ENCODE data around the gene ZCRB1.

The ZCRB1 gene

GRCh38 chr12:42346403-42347002 lies 20.6 kb upstream of the ZCRB1 start:
- Histone ChIP-seq H3K9ac (ENCODE audit: low read length) (no peak overlapping the region), H2AFZ (ENCODE audit: low read depth, low read length) (no peak overlapping the region), H3K4me1 (ENCODE audit: low read length) (no peaks in the 10 kb centered on the region), H3K9me3 (ENCODE audit: insufficient read depth, low read length) (no peaks in the 10 kb centered on the region), H3K27ac (ENCODE audit: low read length) (no peak overlapping the region), H3K36me3 (replicated peaks; ENCODE audit: low read depth, low read length) (peaks cover 21% of the 10 kb centered on the region), H4K20me1 (ENCODE audit: insufficient read depth, low read length) (peaks cover 24% of the 10 kb centered on the region), H3K79me2 (ENCODE audit: low read length) (peaks cover 66% of the 10 kb centered on the region), H3K4me3 (ENCODE audit: low read length) (no peak overlapping the region), H3K4me2 (ENCODE audit: low read length) (no peak overlapping the region), H3K27me3 (ENCODE audit: low read depth, low read length) (no peaks in the 10 kb centered on the region)
- TF ChIP-seq CTCF (IDR thresholded peaks at IDR 0.05; ENCODE audit: low read depth, low read length) (no peak), EZH2phosphoT487 (IDR thresholded peaks at IDR 0.05; ENCODE audit: low read depth) (no peak)

DNA sequence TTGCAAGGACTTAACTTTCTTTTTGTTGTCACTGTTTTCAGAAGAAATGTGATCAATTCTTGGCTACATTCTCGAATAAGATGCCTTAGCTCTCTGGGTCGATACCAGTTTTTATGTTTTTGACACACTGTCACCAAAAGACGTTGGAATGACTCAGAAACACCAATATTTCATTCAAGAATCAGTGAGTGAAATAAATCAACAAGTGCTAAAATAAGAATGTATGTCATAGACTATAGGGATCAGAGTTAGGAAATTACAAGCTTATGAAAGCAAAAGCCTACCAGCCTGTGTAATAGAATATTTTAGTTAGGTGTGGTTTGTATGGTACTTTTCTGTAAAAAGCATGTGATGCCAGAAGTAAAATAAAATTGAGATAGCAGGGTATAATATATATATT lies 17.8 kb upstream of the ZCRB1 start:
- Histone ChIP-seq H3K4me3 (ENCODE audit: low read length) (no peak overlapping the region), H3K4me1 (ENCODE audit: low read length) (no peaks in the 10 kb centered on the region), H3K9me3 (ENCODE audit: insufficient read depth, low read length) (no peaks in the 10 kb centered on the region), H3K4me2 (ENCODE audit: low read length) (no peak overlapping the region), H3K9ac (ENCODE audit: low read length) (no peak overlapping the region), H3K27me3 (ENCODE audit: low read depth, low read length) (no peaks in the 10 kb centered on the region), H3K79me2 (ENCODE audit: low read length) (peaks cover 87% of the 10 kb centered on the region), H2AFZ (ENCODE audit: low read depth, low read length) (no peak overlapping the region), H3K36me3 (replicated peaks; ENCODE audit: low read depth, low read length) (peaks cover 21% of the 10 kb centered on the region), H4K20me1 (ENCODE audit: insufficient read depth, low read length) (peaks cover 35% of the 10 kb centered on the region), H3K27ac (ENCODE audit: low read length) (no peak overlapping the region)
- TF ChIP-seq CTCF (IDR thresholded peaks at IDR 0.05; ENCODE audit: low read depth, low read length) = no peak
- no peak for TF ChIP-seq EZH2phosphoT487 (IDR thresholded peaks at IDR 0.05; ENCODE audit: low read depth)

DNA sequence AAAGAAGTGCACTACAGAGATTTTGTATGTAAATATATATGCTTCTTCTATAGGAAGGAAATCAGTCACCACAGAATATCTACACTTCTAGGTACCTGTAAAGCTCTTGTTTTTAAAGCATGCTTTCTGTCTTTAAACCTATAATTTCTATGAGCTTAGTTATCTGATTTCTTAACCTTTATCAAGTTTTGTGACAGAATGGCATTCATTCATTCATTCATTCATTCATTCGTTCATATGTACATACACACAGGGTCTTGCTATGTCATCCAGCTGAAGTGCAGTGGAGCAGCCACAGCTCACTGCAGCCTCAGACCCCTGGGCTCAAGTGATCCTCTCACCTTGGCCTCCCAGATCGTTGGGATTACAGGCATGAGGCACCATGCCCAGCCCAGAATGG lies 16.1 kb upstream of the ZCRB1 start:
- H3K4me1 ChIP-seq (ENCODE audit: low read length) = no peaks in the 10 kb centered on the region
- no peak overlapping the region for H3K4me2 ChIP-seq (ENCODE audit: low read length)
- peaks cover 82% of the 10 kb centered on the region for H3K79me2 ChIP-seq (ENCODE audit: low read length)
- no peak overlapping the region for H3K27ac ChIP-seq (ENCODE audit: low read length)
- H4K20me1 ChIP-seq (ENCODE audit: insufficient read depth, low read length) = peaks cover 39% of the 10 kb centered on the region
- peaks cover 16% of the 10 kb centered on the region for H3K36me3 ChIP-seq (replicated peaks; ENCODE audit: low read depth, low read length)
- no peak overlapping the region for H3K9ac ChIP-seq (ENCODE audit: low read length)
- no peak for TF ChIP-seq CTCF (IDR thresholded peaks at IDR 0.05; ENCODE audit: low read depth, low read length)
- no peak for TF ChIP-seq EZH2phosphoT487 (IDR thresholded peaks at IDR 0.05; ENCODE audit: low read depth)
- H3K27me3 ChIP-seq (ENCODE audit: low read depth, low read length) = no peaks in the 10 kb centered on the region
- H2AFZ ChIP-seq (ENCODE audit: low read depth, low read length) = no peak overlapping the region
- H3K4me3 ChIP-seq (ENCODE audit: low read length) = no peak overlapping the region
- H3K9me3 ChIP-seq (ENCODE audit: insufficient read depth, low read length) = no peaks in the 10 kb centered on the region

- Histone ChIP-seq H3K4me3 (ENCODE audit: low read length) (no peak overlapping the region), H3K9me3 (ENCODE audit: insufficient read depth, low read length) (no peaks in the 10 kb centered on the region), H3K9ac (ENCODE audit: low read length) (no peak overlapping the region), H3K36me3 (replicated peaks; ENCODE audit: low read depth, low read length) (peaks cover 24% of the 10 kb centered on the region), H3K27ac (ENCODE audit: low read length) (no peak overlapping the region), H4K20me1 (ENCODE audit: insufficient read depth, low read length) (peaks cover 44% of the 10 kb centered on the region), H3K79me2 (ENCODE audit: low read length) (peaks cover 85% of the 10 kb centered on the region), H3K4me1 (ENCODE audit: low read length) (no peaks in the 10 kb centered on the region), H3K27me3 (ENCODE audit: low read depth, low read length) (no peaks in the 10 kb centered on the region), H2AFZ (ENCODE audit: low read depth, low read length) (no peak overlapping the region), H3K4me2 (ENCODE audit: low read length) (no peak overlapping the region)
- TF ChIP-seq EZH2phosphoT487 (IDR thresholded peaks at IDR 0.05; ENCODE audit: low read depth) (no peak), CTCF (IDR thresholded peaks at IDR 0.05; ENCODE audit: low read depth, low read length) (no peak)
Measured at GRCh38 chr12:42338280-42338679, 12.4 kb upstream of the ZCRB1 start.

Measured in OCI-LY3 (cell line).